HG02642 (cell line): ENCODE measurements around the gene ADAM15.

Source experiments
- ATAC-seq: cut with Tn5 transposase; IDR thresholded peaks from one replicate; pipeline ENCODE4 v1.9.1; 2021; ENCODE audit warnings: mild to moderate bottlenecking; ENCODE audit not compliant: unreplicated experiment, poor library complexity

ADAM15 gene

GRCh38 chr1:155050560-155051341 is at the start of gene ADAM15:
Gene ADAM15 (plus strand): TSS chr1:155051316. CDS start chr1:155051387, 71 bp downstream.
- peak; percentile 72 for ATAC-seq

- ATAC-seq = no peak
Observed at GRCh38 chr1:155001425-155001674, 49.8 kb upstream of the ADAM15 start.

GRCh38 chr1:155001675-155002463 is 49.2 kb upstream of the ADAM15 start:
- ATAC-seq = peak; percentile 55

- peak; percentile 2 for ATAC-seq
Observed at GRCh38 chr1:155002464-155003226, 48.5 kb upstream of the ADAM15 start, which contains the start of gene ZBTB7B. Gene ZBTB7B (plus strand): TSS chr1:155002802. CDS start chr1:155014661, 11,859 bp downstream.

GRCh38 chr1:155003227-155003765 is 47.8 kb upstream of the ADAM15 start:
- no peak for ATAC-seq

- ATAC-seq = no peak
Observed at GRCh38 chr1:155003766-155004351, 47.3 kb upstream of the ADAM15 start.

- ATAC-seq = no peak
Observed at GRCh38 chr1:155004352-155005075, 46.6 kb upstream of the ADAM15 start.

GRCh38 chr1:155005076-155006011 is 45.8 kb upstream of the ADAM15 start:
- no peak for ATAC-seq

- no peak for ATAC-seq
Observed at GRCh38 chr1:155006601-155007101, 44.5 kb upstream of the ADAM15 start.

GRCh38 chr1:155007251-155007828 is 43.8 kb upstream of the ADAM15 start:
- no peak for ATAC-seq

GRCh38 chr1:155008015-155008941 is 42.8 kb upstream of the ADAM15 start:
- ATAC-seq = no peak

GRCh38 chr1:155009221-155009711 is 41.9 kb upstream of the ADAM15 start:
- no peak for ATAC-seq

GRCh38 chr1:155009742-155010141 is 41.4 kb upstream of the ADAM15 start:
- no peak for ATAC-seq

GRCh38 chr1:155010211-155010918 is 40.8 kb upstream of the ADAM15 start:
- ATAC-seq = no peak

- no peak for ATAC-seq
Observed at GRCh38 chr1:155011004-155011416, 40.1 kb upstream of the ADAM15 start.

GRCh38 chr1:155011437-155012025 is 39.6 kb upstream of the ADAM15 start:
- no peak for ATAC-seq
